ENCODE measurements around the gene P2RX3.

- no peak for TF ChIP-seq CTCF (IDR thresholded peaks at IDR 0.05)
- no peak for TF ChIP-seq POLR2A (IDR thresholded peaks at IDR 0.05)
Observed at GRCh38 chr11:57417056-57417455, 78.9 kb downstream of the P2RX3 start.
